LNCAP (cell line): ENCODE measurements around the gene ZBTB20.

Source experiments
- TF ChIP-seq, protein P1 (sequence below): fragments of 450-650 bp; IDR thresholded peaks from 2 replicates; pipeline ENCODE4 v1.5.1; 2017; ENCODE audit warnings: mild to moderate bottlenecking

The ZBTB20 gene

DNA sequence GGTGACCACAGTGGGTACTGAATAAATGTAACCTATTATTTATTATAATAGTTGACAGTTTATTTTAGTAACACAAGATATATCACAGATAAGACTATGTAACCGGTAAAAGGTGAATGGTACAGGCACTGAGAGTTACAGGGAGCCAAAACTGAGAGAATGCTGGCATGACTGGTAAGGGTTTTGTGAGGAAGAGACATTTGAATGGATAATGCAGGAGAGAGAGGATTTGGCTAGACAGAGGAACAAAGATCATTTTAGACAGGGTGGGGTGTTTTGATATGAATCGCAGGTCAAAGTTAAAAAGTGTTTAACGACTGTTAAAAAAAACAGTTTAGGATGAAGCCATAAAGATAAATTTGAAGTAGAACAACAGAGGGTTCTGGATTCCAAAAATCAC lies 421.1 kb downstream of the ZBTB20 start:
- TF ChIP-seq, protein P1, sequence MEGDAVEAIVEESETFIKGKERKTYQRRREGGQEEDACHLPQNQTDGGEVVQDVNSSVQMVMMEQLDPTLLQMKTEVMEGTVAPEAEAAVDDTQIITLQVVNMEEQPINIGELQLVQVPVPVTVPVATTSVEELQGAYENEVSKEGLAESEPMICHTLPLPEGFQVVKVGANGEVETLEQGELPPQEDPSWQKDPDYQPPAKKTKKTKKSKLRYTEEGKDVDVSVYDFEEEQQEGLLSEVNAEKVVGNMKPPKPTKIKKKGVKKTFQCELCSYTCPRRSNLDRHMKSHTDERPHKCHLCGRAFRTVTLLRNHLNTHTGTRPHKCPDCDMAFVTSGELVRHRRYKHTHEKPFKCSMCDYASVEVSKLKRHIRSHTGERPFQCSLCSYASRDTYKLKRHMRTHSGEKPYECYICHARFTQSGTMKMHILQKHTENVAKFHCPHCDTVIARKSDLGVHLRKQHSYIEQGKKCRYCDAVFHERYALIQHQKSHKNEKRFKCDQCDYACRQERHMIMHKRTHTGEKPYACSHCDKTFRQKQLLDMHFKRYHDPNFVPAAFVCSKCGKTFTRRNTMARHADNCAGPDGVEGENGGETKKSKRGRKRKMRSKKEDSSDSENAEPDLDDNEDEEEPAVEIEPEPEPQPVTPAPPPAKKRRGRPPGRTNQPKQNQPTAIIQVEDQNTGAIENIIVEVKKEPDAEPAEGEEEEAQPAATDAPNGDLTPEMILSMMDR, result no peak

DNA sequence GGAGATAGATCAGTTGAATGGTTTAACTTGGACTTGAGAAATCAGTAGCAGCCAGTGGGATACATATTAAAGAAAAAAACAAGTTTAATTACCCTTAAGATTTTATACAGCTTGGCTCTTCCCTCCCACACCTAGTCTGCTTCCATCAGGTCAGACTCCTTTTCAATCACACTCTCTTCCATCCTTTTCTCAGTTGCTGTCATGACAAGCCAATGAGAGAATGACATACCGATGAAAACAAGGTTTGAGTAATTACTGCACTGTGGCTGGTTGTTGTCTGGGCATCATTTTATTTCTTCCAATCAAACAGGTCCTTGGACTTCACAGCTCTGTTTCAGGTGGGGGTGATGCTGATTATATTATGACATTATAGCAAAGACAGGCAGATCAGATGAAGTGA lies 424.6 kb downstream of the ZBTB20 start:
- TF ChIP-seq, protein P1, result no peak

DNA sequence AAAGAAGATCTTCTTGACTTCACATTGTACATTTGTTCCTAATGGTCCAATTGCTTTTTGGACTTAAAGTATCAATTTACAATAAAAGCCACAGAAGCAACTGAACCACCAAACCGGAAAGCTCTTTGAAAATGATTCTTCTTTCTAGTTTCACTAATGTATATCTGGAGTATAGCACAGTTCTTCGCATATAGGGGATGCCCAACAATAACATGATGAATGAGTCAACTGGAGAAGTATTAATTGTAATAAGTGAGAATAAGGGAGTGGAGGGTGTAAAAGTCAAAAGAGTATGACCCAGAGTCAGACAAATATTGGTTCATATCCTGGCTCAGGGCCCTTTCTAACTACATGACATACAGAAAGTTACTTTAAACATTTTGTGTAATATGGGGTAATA lies 425.2 kb downstream of the ZBTB20 start:
- TF ChIP-seq, protein P1, result no peak

DNA sequence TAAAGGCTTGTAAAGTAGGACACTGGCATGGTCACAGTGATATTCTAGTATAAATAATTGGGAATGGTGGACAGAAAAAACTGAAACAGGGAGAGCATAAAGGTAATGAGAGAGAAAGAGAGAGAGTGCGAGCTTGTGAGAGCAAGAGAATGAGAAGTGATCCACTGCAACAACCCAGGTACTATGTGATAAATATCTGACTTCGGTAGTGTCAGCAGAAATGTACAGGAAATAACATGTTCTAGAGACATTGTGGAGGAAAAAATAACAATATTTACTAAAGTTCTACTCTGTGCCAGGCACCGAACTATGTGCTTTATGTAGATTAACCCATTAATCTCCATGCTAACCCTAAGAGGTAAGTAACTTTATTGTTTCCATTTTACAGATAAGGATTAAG lies 425.9 kb downstream of the ZBTB20 start:
- TF ChIP-seq, protein P1, result no peak

DNA sequence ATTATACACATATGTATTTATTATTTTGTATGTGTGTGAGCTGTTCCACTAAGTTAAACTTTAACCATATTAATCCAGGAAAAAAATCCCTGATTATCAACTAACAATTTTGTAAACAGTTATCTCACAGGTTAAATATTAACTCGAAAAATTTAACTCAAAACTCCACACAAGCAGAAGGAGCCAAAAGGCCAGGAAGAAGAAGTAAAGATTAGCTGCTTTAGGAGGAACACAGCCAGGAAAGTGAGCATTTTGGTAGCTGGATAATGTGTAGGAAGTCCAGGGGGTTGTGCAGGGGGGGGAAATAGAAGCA lies 428.2 kb downstream of the ZBTB20 start:
- TF ChIP-seq, protein P1, result no peak

DNA sequence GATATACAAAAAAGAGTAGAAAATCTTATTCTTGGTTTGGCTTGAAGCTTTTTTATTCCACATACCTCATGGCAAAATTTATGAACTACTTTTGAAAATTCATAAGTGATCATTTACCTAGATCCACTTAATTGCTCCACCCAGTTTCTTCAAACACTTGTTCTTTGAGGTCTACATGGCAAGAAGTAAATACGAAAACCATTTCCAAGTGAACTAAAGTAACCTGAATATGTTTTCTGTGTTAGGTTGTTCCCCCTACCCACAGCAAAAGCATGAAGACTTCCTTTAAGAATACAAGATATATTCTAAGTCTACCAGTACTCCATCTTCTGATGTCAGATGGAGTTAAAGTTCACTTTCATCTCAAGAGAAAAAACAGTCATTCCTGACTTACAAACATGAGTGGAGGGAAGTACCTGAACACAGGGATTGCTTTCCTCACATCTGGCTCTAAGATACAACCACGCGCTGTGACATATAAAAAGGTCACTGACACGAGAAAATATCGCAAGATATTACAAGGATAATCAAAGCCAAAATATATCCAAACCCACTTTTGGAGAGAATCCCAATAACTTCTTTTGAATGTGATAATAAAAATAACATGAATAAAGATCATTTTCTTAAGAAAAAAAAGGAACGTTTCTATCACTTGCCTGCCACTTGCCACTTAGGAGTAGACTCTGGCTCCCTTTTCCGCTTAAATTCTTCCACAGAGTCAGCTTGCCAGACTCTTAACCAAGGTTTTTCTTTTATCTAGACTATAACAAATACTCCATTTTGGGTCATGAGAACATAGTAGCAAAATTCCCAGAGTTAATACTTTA lies 428.8 kb downstream of the ZBTB20 start:
- TF ChIP-seq, protein P1, result no peak

DNA sequence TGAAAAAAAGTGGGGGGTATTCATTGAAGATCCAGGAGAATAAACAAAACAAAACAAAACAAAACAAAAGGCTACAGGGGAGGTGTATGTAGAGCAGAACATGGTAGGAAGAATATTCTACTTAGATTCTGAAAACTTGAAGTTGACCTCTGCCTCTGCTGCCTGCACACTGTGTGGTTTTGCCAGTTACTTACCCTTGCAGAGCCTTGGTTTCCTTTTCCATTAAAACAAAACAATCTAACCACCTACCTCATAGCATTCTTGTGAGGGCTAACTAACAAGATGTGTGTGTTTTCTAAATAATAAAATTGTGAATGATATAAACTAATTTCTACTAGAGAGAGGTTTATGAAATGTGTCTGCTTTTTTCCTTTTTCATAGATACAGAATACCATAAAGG lies 430.2 kb downstream of the ZBTB20 start:
- TF ChIP-seq, protein P1, result no peak

DNA sequence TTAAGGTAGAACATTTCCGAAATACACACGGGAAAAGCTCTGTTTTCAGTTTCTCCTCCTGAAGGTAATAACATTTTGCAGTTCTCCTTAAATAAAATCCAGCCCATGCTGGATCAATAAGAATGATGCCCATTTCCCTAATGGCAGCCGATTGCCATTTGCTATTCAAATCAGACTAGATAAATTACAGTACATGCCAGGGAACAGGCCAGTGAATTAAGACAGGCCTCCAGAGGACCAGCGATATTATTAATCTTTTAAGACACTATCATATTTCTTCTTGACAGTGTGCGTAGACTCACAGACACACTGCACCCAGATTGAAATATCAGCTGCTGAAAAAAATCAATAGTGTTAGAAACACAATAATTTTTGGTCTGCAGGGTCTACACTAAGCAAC lies 431.0 kb downstream of the ZBTB20 start:
- TF ChIP-seq, protein P1, result no peak
